SK-N-SH (cell line): ENCODE measurements around the gene HOXC13. TPM values are rescaled to one million over a fixed set of nuclear protein-coding genes. Genes with fewer than 3 reads are reported as not detected.

Experiments used
- CTCF ChIA-PET: fragments of 300-600, 350-600 bp; formaldehyde crosslinking; extraction: SDS; loops from one replicate; lab custom pipeline; 2021; lab: Yijun Ruan, JAX
- POLR2A ChIA-PET: fragments of 350-600 bp; sonication (Branson Sonifier 250); formaldehyde crosslinking; extraction: SDS; loops from one replicate; lab custom pipeline; 2020; ENCODE audit warnings: antibody characterized with exemption, inconsistent platforms; lab: Yijun Ruan, JAX
- DNase-seq: peaks from one replicate; pipeline ENCODE4 v3.0.0; 2012
- H2AFZ ChIP-seq: fragments of 200-600 bp; sonication (generic); 2 replicates; pipeline ENCODE4 v1.8.1; 2016; ENCODE audit warnings: antibody characterized with exemption, mild to moderate bottlenecking, low read depth
- H3F3A ChIP-seq: fragments of 200-600 bp; sonication (generic); replicated peaks from 2 replicates; pipeline ENCODE3; 2016; ENCODE audit warnings: antibody characterized with exemption, mild to moderate bottlenecking; ENCODE audit not compliant: insufficient read depth
- H3K27ac ChIP-seq, 2 experiments: fragments of 200-500 bp in 1 of 2; fragments of 200-600 bp in 1 of 2; sonication (Bioruptor generic) in 1 of 2; sonication (generic), shearing (Covaris generic) in 1 of 2; 2 replicates each; pipeline versions ENCODE4 v1.5.1 to v1.6.1; 2014 to 2016; ENCODE audit warnings: low read depth in 2 of 2, inconsistent platforms in 1 of 2, low read length in 1 of 2, mild to moderate bottlenecking in 1 of 2, mixed read lengths in 1 of 2
- H3K27me3 ChIP-seq: fragments of 200-600 bp; sonication (generic), shearing (Covaris generic); 2 replicates; pipeline ENCODE4 v1.6.1; 2016; ENCODE audit warnings: mixed run types; ENCODE audit not compliant: insufficient read depth
- H3K36me3 ChIP-seq, 2 experiments: fragments of 200-500 bp in 1 of 2; fragments of 200-600 bp in 1 of 2; sonication (Bioruptor generic) in 1 of 2; sonication (generic) in 1 of 2; replicated peaks in 1 of 2; 2 replicates each; pipeline versions ENCODE3 to v1.5.1; 2014 to 2016; ENCODE audit warnings: low read length in 1 of 2, mild to moderate bottlenecking in 1 of 2; ENCODE audit not compliant: insufficient read depth in 2 of 2, control insufficient read depth in 1 of 2
- H3K4me1 ChIP-seq, 2 experiments: fragments of 200-500 bp in 1 of 2; fragments of 200-600 bp in 1 of 2; sonication (Bioruptor generic) in 1 of 2; sonication (generic), shearing (Covaris generic) in 1 of 2; 2 replicates each; pipeline versions ENCODE4 v1.5.1 to v1.6.1; 2014 to 2016; ENCODE audit warnings: low read depth in 1 of 2, low read length in 1 of 2, mixed run types in 1 of 2; ENCODE audit not compliant: insufficient read depth in 2 of 2, control insufficient read depth in 1 of 2
- H3K4me2 ChIP-seq: fragments of 200-600 bp; sonication (generic), shearing (Covaris generic); 2 replicates; pipeline ENCODE4 v1.6.1; 2017; ENCODE audit warnings: mixed run types
- H3K4me3 ChIP-seq, 2 experiments: fragments of 200-500 bp in 1 of 2; fragments of 200-600 bp in 1 of 2; sonication (Bioruptor generic) in 1 of 2; sonication (generic), shearing (Covaris generic) in 1 of 2; 2 replicates each; pipeline versions ENCODE4 v1.5.1 to v1.8.1; 2014 to 2016; ENCODE audit warnings: low read depth in 2 of 2, inconsistent platforms in 1 of 2, low read length in 1 of 2, mild to moderate bottlenecking in 1 of 2, mixed read lengths in 1 of 2, moderate library complexity in 1 of 2
- H3K79me2 ChIP-seq: fragments of 200-600 bp; sonication (generic); 2 replicates; pipeline ENCODE4 v1.8.1; 2017; ENCODE audit warnings: mild to moderate bottlenecking; ENCODE audit not compliant: insufficient read depth
- H3K9ac ChIP-seq: fragments of 200-600 bp; sonication (generic); 2 replicates; pipeline ENCODE4 v1.6.1; 2017; ENCODE audit warnings: mixed run types
- H3K9me2 ChIP-seq: fragments of 200-600 bp; sonication (generic); 2 replicates; pipeline ENCODE4 v1.6.1; 2017; ENCODE audit warnings: mixed run types
- H3K9me3 ChIP-seq: fragments of 200-600 bp; sonication (generic); 2 replicates; pipeline ENCODE4 v1.6.1; 2017; ENCODE audit warnings: mixed run types, mild to moderate bottlenecking, moderate library complexity
- H4K20me1 ChIP-seq: fragments of 200-600 bp; sonication (generic); 2 replicates; pipeline ENCODE4 v1.6.1; 2017; ENCODE audit warnings: mild to moderate bottlenecking, mixed run types; ENCODE audit not compliant: insufficient read depth
- TCF12 ChIP-seq: IDR thresholded peaks from 2 replicates; pipeline ENCODE4 v1.4.0; 2012
- USF1 ChIP-seq: IDR thresholded peaks from 2 replicates; pipeline ENCODE4 v1.4.0; 2012; ENCODE audit warnings: low read depth, borderline replicate concordance
- WGBS: methylation state at CpG from one replicate; pipeline ENCODE4 v1.1.6; 2017; ENCODE audit warnings: low lambda C conversion rate; 5-methylcytosine and 5-hydroxymethylcytosine counted together
- polyA plus RNA-seq, 3 experiments: library from polyadenylated mRNA; depleted of rRNA; stranded (reverse); fragments of >200 nt; gene quantifications; 2 replicates each; pipeline ENCODE4 v1.2.3, GENCODE V29; 2012
- small RNA-seq, 7 experiments: library from RNA; depleted of rRNA; stranded (forward); fragments of <200 nt; gene quantifications; one replicate each; pipeline ENCODE3, GENCODE V24; 2012

The HOXC13 gene
- polyA plus RNA-seq, 1 of the 3 experiments (the other 2 are of a cell fraction) = not detected

DNA sequence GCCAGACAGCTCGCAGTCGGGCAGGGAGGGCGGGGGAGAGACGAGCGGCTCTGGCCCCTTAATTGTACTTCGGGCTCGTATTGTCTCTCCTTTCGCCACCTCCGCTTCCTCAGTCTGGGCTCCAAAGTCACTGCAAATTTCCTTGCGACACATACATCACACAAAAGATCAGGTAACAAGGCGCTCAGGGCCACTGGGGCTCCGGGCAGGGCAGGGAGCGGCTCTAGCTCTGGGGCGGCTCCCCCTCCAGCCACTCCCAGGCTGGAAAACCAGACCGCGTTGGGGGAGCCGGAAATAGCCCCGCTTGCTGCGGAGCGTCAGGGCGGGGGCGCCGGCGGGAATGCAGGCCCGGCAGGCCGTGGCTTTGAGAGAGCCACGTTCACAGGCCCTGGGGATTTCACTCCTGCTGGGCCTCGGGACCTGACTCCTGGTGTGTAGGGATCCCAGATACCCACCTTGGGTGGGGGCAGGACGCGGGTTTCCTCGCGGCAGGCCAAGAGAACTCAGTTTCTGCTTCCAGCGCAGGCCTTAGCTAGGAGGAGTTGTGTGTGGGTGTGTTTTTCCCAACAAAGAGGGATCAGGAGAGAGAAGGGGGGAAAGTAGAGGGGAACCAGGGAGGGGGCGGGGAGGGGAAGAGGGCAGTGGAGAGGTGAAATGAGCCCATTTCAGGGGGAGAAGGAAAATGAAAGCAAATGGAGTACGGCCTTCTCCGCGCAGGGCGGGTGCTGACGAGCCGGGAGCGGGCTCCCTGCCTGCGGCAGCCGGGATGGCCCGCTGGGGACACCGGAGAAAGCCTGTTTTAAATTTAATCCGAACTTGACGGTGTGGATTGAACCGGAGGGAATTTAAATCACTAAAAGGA, 57.0 kb downstream of the HOXC13 start:
- H4K20me1 ChIP-seq = no peaks in the 10 kb centered on the region
- H2AFZ ChIP-seq = no peak overlapping the region
- peak; percentile 60 for DNase-seq
- H3K4me1 ChIP-seq = peaks cover 0 to 9% of the 10 kb centered on the region in 2 experiments; a peak in 2 of 4 replicates
- H3K36me3 ChIP-seq = no peaks in the 10 kb centered on the region
- peaks cover 69% of the 10 kb centered on the region for H3K27me3 ChIP-seq
- TF ChIP-seq USF1 (no peak), TCF12 (no peak)
- CTCF ChIA-PET = interaction anchor here (12.5 to 24.5 kb wide), 4 partner anchors 9 to 219 kb away, joined by 188 to 568 read pairs (median 203); partner anchors contain the start of genes HOXC10 and SMUG1
- POLR2A ChIA-PET = no interaction called here
- no peaks in the 10 kb centered on the region for H3K9me2 ChIP-seq
- 61% methylated on average over 33 of the region's 48 CpGs for WGBS
- H3K27ac ChIP-seq = no peak overlapping the region
- H3K9ac ChIP-seq = peak overlapping the region; percentile 18; the same call in 1 of the 2 replicates
- H3K4me2 ChIP-seq = peak overlapping the region; percentile 19; the same call in 1 of the 2 replicates
- H3K9me3 ChIP-seq = no peaks in the 10 kb centered on the region
- H3K4me3 ChIP-seq = peak overlapping the region in 1 of 2 experiments; percentile 2; a peak in 2 of 4 replicates
- no peaks in the 10 kb centered on the region for H3K79me2 ChIP-seq
- peaks cover 5% of the 10 kb centered on the region for H3F3A ChIP-seq

Small RNAs within 50 kb of the gene (small RNA-seq; reads per million reads assigned to genes)
- gene AC012531.3 = 0 reads per million in 7 experiments
- 0 reads per million in 7 experiments for gene AC012531.4
- gene MIR196A2 = 0 reads per million in 7 experiments
- 0 reads per million in 7 experiments for gene RF01905
- gene RF01906 = 0 reads per million in 7 experiments

Other genes with a start within 250 kb of the HOXC13 start
- 72.1 and 130 TPM in 2 replicates for gene CALCOCO1, start 211.4 kb upstream of the HOXC13 start, polyA plus RNA-seq (2012; rRNA removed)
- gene CISTR, start 186.9 kb upstream of the HOXC13 start, polyA plus RNA-seq (2012; rRNA removed) = not detected in 2 replicates
- gene HOXC12, start 16.1 kb downstream of the HOXC13 start, polyA plus RNA-seq (2012; rRNA removed) = not detected in 2 replicates
- gene HOXC11, start 34.3 kb downstream of the HOXC13 start, polyA plus RNA-seq (2012; rRNA removed) = not detected in 2 replicates
- gene HOTAIR, start 36.1 kb downstream of the HOXC13 start, polyA plus RNA-seq (2012; rRNA removed) = not detected in 2 replicates
- 0.03 and 0.08 TPM in 2 replicates for gene HOXC10, start 46.3 kb downstream of the HOXC13 start, polyA plus RNA-seq (2012; rRNA removed)
- 1.2 and 1.9 TPM in 2 replicates for gene HOXC9, start 61.3 kb downstream of the HOXC13 start, polyA plus RNA-seq (2012; rRNA removed)
- gene HOXC8, start 70.2 kb downstream of the HOXC13 start, polyA plus RNA-seq (2012; rRNA removed) = 1.7 and 1.8 TPM in 2 replicates
- 6.1 and 9.1 TPM in 2 replicates for gene HOXC6, start 89.6 kb downstream of the HOXC13 start, polyA plus RNA-seq (2012; rRNA removed)
- gene HOXC5, start 94.2 kb downstream of the HOXC13 start, polyA plus RNA-seq (2012; rRNA removed) = 1.5 and 2.1 TPM in 2 replicates
- 1.6 and 3.7 TPM in 2 replicates for gene HOXC4, start 115.0 kb downstream of the HOXC13 start, polyA plus RNA-seq (2012; rRNA removed)